Measurements from ENCODE around the gene PLA2G2F.
"Not testable (repeated sequence)": the region's sequence is repeated elsewhere in the genome, so short reads cannot be mapped to it uniquely, and the experiment has no call there.

PLA2G2F gene

DNA sequence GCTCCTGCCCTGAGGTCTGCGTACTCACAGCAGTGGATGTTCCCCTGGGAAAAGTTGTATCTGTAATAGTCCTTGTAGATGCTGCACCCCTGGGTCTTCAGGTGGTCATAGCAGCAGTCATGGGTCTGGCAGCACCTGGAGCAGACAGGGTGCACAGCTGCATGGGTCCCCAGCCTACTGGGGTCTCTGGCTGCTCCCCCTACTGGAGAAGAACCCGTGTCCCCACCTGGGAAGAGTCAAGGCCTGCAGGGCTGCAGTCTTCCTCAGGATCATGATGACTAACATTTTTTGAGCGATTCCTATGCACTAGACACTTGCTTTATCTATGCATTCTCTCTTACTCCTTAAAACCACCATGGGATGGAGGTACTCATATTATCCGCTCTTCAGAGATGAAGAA is 23.6 kb upstream of the PLA2G2F start:
- DNase-seq, result no peak

DNA sequence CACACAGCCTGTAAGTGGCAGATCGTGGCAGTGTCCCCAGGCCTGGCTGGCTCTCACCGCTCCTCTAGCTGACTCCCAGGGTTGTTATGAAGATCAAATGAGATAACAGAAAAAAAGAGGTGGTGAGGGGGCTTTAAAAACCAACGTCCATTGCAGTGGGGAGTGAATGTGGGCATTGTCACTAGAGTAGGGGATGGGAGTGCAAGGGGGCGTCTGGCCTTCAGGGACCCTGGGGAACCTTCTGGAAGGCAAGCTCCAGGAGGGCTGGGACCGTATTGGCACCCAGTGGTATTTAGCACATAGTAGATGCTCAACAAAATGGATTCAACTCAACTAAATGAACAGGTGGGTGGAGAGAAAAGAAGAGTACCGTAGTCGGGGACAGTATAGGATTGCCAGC is 23.2 kb upstream of the PLA2G2F start:
- no peak for DNase-seq

DNA sequence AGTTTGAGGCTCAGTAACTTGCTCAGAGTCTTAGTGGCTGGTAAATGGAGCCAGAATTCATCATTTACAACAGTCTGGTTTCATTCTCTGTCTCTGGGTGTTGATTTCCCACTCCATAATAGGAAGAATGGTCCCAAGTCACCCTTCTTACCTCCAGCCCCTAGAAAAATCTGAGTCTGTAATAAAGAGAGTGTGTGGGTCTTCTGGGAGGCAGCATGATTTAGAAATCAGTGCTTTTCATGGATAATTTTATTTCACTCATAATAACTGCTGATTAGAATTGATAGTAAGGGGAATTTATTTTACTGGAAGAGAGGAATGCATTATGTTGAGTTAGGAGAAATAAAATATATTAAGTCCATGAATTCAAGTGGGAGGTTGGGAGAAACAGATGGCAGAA is 21.9 kb upstream of the PLA2G2F start:
- DNase-seq, result no peak

- DNase-seq, result no peak
These were observed 19.8 kb upstream of the PLA2G2F start, which contains the start of gene PLA2G2D for GRCh38 chr1:20119347-20119746. TSS of gene PLA2G2D (minus strand) at chr1:20119536. CDS start at chr1:20119498, 38 bp downstream.

DNA sequence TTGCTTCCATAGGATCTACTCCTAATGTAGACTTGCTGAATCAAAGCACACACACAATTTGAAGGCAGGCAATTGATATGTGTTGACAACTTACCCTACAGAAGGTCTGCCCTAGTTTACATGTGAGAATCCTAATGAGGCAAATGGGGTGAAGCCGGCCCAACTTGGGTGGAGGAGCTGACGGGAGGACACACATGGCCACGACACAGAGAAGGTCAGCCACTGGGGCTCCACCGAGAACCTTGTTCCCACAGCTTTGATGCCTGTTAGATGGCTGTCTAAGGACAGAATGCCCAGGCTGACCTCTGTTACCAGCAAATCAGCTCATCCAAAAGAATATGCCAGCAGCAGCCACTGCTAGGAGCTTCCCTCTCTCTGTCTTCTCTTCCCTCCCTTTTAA is 18.3 kb upstream of the PLA2G2F start:
- DNase-seq, result no peak

- no peak for DNase-seq
These were observed 15.2 kb upstream of the PLA2G2F start for GRCh38 chr1:20123722-20124455.

- no peak for DNase-seq
These were observed 14.6 kb upstream of the PLA2G2F start for GRCh38 chr1:20124456-20125057.

- no peak for DNase-seq
These were observed 14.0 kb upstream of the PLA2G2F start for GRCh38 chr1:20125100-20125499.

DNA sequence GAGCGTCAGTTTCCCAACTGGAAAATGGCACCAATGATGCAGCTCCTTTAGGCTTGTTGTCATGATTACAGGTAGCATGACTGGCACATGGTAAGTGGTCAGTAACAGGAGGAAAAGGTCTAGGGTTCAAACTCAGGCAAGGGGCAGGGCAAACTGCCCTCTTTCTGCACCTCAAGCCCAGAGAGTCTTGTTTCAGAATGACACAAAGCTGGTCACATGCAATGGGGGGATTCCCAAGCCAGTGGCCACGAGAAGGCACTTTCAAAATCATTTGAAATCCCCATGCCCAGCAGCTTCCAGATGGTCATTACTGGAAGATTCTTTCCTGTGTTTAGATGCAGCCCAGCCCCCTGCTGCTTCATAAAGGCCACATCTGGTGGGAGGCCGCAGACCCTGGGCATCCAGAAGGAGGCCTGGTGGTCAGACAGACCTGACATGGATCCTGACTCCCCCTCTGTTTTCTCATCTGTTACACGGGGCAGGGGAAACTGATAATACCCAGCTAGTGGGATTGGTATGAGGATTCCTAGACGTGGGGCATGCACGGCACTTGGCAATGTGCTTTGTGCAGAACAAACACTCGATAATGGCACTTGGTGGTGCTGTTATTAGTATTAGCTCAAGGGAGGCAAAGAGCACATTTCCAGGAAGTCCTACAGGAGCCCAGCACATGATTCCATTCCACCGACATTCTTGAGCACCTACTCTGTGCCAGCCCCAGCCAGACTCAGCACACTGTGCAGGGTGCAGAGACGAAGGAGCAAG is 12.9 kb upstream of the PLA2G2F start:
- no peak for DNase-seq

GRCh38 chr1:20126806-20127440 is 12.2 kb upstream of the PLA2G2F start:
- DNase-seq, result no peak

DNA sequence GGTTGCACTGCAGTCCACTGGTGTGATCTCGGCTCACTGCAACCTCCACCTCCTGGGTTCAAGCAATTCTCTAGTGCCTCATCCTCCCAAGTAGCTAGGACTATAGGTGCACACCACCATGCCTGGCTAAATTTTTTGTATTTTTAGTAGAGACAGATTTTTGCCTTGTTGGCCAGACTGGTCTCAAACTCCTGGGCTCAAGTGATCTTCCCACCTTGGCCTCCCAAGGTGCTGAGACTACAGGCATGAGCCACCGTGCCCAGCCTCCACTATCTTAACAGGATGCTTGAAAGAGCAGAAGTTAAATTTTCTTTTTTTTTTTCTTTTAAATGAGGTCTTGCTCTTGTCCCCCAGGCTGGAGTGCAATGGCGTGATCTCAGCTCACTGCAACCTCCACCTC is 8.6 kb upstream of the PLA2G2F start:
- not testable (repeated sequence) for DNase-seq

GRCh38 chr1:20134995-20135394 is 4.1 kb upstream of the PLA2G2F start:
- DNase-seq, result no peak

DNA sequence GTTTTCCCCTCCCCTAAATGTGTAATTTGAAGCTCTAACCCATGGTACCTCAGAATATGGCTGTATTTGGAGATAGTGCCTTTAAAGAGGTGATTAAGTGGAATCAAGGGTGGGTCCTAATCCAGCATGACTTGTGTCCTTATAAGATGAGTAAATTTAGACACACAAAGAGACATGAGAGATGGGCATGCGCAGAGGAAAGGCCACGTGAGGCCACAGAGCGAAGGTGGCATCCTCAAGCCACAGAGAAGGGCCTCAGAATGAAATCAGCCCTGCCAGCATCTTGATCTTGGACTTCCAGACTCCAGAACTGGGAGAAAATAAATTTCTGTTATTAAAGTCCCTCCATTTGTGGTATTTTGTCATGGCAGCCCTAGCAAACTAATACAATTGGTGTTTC is 2.9 kb upstream of the PLA2G2F start:
- DNase-seq, result no peak

DNA sequence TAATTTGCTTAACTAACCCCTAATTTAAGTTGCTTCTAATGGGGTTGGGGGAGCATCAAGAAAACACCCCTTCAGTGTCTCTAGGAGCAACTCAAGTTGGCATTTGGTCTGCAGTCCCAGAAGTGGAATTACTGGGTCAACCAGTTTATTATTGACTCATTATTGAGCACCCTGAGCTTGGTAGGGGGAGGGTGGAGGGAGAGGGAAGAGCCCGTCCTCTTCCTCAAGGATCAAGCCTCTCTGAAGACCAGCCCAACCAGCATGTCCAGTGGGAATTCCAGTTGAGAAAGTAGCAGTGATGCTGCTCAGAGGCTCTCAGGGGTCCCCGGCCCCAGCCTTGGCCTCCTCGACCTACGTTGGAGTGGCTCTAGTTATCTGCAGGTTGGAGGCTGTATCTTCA is 2.1 kb upstream of the PLA2G2F start:
- DNase-seq, result no peak

GRCh38 chr1:20137604-20138003 is 1.5 kb upstream of the PLA2G2F start:
- no peak for DNase-seq

GRCh38 chr1:20138346-20138745 is 777 bp upstream of the PLA2G2F start:
- no peak for DNase-seq

- DNase-seq, result no peak
These were observed 871 bp downstream of the PLA2G2F start for GRCh38 chr1:20139776-20140612.

GRCh38 chr1:20141001-20141400 is 1.9 kb downstream of the PLA2G2F start:
- no peak for DNase-seq

DNA sequence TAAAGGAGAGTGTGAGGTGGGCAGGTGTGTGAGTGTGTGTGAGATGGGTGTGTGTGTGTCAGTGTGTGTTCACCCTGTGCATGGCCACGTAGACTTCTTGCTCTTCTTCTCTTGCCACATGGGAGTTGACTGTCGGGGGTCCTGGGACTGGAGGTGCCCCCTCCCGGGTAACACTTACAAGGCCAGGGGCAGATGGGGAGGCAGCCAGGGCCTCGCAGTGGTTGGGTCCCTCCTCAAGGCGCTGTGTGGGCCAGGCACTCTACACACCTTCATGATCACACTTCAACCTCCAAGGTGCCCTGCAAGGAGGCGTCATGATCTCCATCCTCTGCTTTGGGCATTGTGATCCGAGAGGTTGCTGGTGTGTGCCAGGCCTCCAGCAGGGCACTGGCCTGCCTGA is 2.3 kb downstream of the PLA2G2F start:
- no peak for DNase-seq

DNA sequence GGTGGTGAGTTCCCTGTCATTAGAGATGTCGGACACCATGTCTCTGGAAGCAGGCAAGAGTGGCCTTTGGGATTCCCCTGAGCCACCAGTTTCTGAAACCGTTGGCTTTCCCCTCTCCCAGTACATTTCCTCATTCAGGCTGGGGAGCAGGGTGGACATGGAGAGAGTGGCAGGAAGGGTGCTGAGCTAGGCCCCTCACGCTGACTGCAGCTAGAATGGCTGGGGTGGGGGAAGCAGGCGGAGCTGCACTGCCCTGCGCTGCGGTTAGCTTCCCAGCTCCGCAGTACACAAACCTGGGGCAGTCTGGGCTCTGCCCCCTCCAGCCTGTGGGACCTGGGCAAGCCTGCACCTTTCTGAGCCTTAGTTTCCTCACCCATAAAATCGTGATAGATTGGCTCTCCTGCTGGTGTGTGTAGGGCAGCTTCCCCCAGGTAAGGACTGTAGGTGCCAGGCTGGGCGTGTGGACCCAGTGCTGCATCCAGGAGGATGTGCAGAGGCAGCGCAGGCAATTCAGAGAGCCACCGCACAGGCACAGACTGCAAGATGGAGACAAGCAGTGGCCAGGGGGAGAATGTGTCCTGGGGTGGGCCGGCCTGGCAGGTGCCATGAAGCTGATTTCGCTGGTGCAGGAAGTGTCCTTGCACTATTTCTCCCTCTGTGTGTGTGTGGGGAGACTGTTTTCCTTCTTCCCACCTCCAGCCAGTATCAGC is 3.0 kb downstream of the PLA2G2F start:
- DNase-seq, result no peak

DNA sequence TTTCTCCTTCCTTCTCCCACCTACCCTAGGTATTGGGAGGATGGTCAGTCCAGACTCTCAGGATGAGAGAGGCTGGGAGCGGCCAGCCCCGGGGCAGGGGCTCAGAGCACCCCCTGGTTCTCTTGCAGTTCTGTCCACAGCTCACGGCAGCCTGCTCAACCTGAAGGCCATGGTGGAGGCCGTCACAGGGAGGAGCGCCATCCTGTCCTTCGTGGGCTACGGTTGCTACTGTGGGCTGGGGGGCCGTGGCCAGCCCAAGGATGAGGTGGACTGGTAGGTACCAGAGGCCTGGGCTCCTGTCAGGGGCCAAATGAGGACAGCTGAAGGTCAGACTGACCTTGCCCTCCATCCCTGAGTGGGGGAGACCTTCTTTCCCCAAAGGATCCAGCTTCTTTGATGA is 4.2 kb downstream of the PLA2G2F start:
- no peak for DNase-seq

Measured in stimulated activated CD4-positive, alpha-beta T cell treated with anti-CD3 and anti-CD28 coated beads, Interleukin-4, amount 100 ng/mL, for 24 hours (primary cell).